ENCODE measurements around the gene EHBP1.
"Not testable (repeated sequence)": the region's sequence is repeated elsewhere in the genome, so short reads cannot be mapped to it uniquely, and the experiment has no call there.

EHBP1 gene

DNA sequence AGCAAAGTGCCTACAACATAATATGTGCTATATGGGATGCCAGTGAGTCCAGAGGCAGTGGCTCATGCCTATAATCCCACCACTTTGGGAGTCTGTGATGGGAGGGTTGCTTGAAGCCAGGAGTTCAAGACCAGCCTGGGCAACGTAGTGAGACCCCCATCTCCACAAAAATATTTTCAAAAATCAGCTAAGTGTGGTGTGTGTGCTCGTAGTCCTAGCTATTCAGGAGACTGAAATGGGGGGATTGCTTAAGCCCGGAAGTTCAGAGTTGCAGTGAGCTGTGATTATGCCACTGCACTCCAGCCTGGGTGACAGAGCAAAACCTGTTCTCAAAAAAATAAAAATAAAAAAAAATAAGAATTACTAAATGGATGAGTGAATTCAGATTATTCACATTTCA, 368.5 kb downstream of the EHBP1 start:
- DNase-seq (ENCODE audit: low read depth), result no peak

DNA sequence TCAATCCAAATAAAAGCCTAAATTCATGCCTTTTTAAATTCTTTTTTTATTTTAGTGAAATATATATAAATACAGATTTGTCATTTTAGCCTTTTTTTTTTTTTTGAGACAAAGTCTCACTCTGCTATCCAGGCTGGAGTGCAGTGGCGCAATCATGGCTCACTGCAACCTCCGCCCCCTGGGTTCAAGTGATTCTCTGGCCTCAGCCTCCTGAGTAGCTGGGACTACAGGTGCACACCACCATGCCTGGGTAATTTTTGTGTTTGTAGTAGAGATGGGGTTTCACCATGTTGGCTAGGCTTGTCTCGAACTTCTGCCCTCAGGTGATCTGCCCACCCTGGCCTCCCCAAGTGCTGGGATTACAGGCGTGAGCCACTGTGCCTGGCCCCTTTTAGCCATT, 368.9 kb downstream of the EHBP1 start:
- DNase-seq (ENCODE audit: low read depth), result not testable (repeated sequence)

DNA sequence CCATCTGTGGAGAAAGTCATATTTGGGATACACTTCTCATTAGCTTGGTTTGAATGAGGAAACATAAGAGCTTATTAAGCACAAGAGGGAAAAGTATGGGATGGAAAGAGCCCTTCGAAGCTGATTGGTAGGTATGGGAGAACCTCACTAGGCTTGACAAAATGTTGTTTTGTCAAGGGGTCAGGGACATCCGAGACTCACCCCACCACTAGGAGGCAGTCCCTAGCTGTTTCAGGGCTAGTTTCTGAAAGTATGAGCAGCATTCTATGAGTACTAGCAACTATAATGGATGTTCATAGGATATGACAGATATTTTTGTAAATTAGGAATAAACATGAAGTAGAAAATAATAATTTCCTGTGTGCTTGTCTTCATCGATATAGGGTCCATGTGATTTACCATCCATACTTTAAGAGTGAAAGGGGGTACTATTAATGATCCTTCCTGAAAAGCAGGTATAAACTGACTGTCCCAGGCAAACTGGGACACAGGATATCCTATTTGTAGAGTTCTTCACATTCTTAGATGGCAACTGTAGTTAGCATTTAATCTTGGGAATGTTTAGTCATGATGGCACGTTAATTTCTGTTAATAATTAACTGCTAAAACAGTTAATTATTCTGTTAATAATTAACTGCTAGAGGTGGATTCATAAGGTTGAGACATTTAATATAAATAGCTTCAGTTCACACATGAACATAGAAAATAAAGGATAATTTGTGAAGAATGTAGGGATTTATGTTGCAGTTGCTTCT, 373.5 kb downstream of the EHBP1 start:
- DNase-seq (ENCODE audit: low read depth), result no peak

DNA sequence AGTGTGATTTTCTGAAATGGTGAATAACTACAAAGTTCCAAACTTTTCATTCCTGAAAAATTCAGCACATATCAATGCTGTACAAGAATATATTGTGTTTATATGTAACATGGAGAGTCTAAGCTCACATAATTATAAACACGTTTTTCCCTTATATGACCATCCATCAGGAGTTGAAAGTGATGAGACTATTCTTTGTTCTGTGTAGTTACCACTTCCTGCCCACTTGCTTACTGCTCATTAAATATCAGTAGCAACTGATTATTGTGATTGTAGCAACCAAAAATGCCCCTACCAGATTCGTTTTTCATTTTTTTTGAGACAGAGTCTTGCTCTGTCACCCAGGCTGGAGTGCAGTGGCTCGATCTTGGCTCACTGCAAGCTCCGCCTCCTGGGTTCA, 375.9 kb downstream of the EHBP1 start:
- DNase-seq (ENCODE audit: low read depth), result no peak

DNA sequence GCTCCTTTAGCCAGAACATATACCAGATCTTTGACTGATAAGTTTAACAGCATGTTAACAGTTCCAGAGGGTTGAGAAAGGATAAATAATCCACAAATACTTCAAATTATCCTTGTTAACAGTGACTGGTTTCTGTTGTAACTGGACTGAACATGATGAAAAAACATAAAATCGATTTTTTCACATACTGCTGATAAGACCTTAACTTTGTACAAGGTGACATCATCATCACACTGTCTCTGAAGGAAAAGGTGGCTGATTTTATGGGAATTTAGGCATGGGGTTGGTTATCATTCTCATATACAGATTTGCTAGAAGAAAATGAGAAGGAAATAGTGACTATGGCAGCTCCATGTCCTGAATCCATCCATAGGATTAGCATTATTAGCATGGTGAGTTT, 381.2 kb downstream of the EHBP1 start:
- DNase-seq (ENCODE audit: low read depth), result no peak

DNA sequence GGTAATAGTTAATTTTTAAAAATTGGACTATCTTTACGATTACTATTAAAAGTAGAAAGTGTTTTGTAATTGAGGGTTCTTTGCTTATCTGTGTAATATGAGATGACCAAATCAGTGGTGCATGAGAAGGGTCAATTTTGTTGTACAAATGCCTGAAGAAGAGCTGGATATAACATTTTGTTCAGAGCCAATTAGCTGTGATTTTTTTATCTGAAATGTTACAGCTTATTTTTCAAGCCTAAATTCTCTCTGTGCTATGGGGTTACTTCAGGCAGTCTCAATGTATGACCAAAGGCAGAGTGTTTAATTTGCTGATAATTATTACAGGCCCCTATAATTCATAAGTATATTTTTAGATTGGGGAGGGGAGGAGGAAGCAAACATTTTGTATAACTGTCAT, 386.9 kb downstream of the EHBP1 start:
- DNase-seq (ENCODE audit: low read depth), result no peak

DNA sequence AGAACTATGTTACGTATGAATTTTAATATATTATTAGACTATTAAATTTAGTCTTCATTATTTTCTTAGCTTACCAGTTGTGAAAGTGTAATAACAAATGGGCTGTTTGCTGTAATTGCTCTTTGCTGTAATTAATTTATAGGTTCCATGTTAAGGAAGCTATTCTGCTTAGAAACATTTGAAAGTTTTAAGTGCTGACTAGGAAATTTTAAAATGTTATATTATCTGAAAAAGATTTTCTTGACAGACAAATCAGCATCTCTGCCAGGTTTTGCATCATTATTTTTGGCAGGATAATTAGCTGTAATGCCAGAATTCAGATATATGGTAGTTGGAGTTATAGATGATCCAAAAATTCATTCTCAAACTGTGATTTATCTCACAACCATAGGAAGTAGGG, 387.3 kb downstream of the EHBP1 start:
- DNase-seq (ENCODE audit: low read depth), result no peak

DNA sequence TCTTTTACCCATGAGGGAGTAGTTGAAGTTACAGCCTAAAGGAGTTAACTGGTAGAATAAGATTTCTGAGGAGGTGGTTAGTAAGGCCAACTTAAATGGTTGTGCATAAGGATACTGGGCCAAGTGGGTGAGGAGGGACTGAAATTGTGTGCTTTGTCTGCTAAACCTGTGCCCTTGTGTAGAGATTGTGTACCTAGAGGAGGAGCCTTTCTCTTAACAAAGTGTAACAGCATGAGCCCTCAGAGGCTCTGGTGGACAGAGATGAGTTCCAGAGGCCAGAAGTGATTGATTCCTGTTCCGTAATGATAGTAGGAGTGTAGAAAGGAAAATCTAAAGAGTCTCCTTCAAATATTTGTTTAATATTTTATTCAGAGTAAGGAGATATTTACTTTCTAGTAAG, 388.0 kb downstream of the EHBP1 start:
- DNase-seq (ENCODE audit: low read depth), result no peak

Data from stimulated activated CD8-positive, alpha-beta memory T cell treated with anti-CD3 and anti-CD28 coated beads, Interleukin-15, amount 100 ng/mL, for 24 hours (primary cell).